Islet precursor cell (in vitro differentiated cells): ENCODE measurements around the gene MAPKAP1.

Source experiments
- DNase-seq: peaks from one replicate; pipeline ENCODE4 v3.0.0-alpha.2; 2018

Gene MAPKAP1

GRCh38 chr9:125428060-125428901, 278.7 kb downstream of the MAPKAP1 start:
- DNase-seq: no peak

GRCh38 chr9:125427556-125427955, 279.5 kb downstream of the MAPKAP1 start:
- no peak for DNase-seq

GRCh38 chr9:125426926-125427325, 280.1 kb downstream of the MAPKAP1 start:
- DNase-seq: no peak

- DNase-seq: no peak
These were observed 281.0 kb downstream of the MAPKAP1 start for GRCh38 chr9:125425901-125426515.

- DNase-seq: no peak
These were observed 281.7 kb downstream of the MAPKAP1 start for GRCh38 chr9:125425170-125425897.

- no peak for DNase-seq
These were observed 283.0 kb downstream of the MAPKAP1 start for GRCh38 chr9:125423964-125424363.

GRCh38 chr9:125422853-125423252, 284.2 kb downstream of the MAPKAP1 start:
- no peak for DNase-seq

GRCh38 chr9:125421591-125422181, 285.3 kb downstream of the MAPKAP1 start:
- no peak for DNase-seq

- no peak for DNase-seq
These were observed 285.8 kb downstream of the MAPKAP1 start for GRCh38 chr9:125421166-125421565.

GRCh38 chr9:125418404-125418803, 288.6 kb downstream of the MAPKAP1 start:
- no peak for DNase-seq

GRCh38 chr9:125416517-125416916, 290.5 kb downstream of the MAPKAP1 start:
- DNase-seq: no peak

GRCh38 chr9:125415583-125416460, 291.2 kb downstream of the MAPKAP1 start:
- no peak for DNase-seq

- DNase-seq: no peak
These were observed 293.4 kb downstream of the MAPKAP1 start for GRCh38 chr9:125413579-125413978.

- no peak for DNase-seq
These were observed 294.8 kb downstream of the MAPKAP1 start for GRCh38 chr9:125412166-125412565.

GRCh38 chr9:125411171-125411756, 295.7 kb downstream of the MAPKAP1 start:
- DNase-seq: no peak

GRCh38 chr9:125410522-125410894, 296.5 kb downstream of the MAPKAP1 start:
- no peak for DNase-seq

GRCh38 chr9:125409637-125410521, 297.1 kb downstream of the MAPKAP1 start:
- DNase-seq: no peak

- no peak for DNase-seq
These were observed 297.8 kb downstream of the MAPKAP1 start for GRCh38 chr9:125409217-125409636.

- DNase-seq: peak; percentile 83
These were observed 298.8 kb downstream of the MAPKAP1 start for GRCh38 chr9:125407974-125408900.
